Endothelial cell of umbilical vein (primary cell): ENCODE measurements around the gene HEXA. TPM values are rescaled to one million over a fixed set of nuclear protein-coding genes. Genes with fewer than 3 reads are reported as not detected.

ENCODE experiments used
- BruUV-seq: library from RNA; stranded (reverse); fragments of 400-500 nt; replicated peaks from 2 replicates; lab custom pipeline; 2021; lab: Mats Ljungman, UMichigan
- CTCF ChIA-PET: fragments of 300-600, 350-600 bp; sonication (Branson Sonifier 250); formaldehyde crosslinking; loops from one replicate; lab custom pipeline; 2021; ENCODE audit warnings: antibody characterized with exemption, inconsistent platforms; lab: Charles Lee
- POLR2A ChIA-PET: fragments of 300-600, 350-600 bp; sonication (Branson Sonifier 250); formaldehyde crosslinking; loops from one replicate; lab custom pipeline; 2021; ENCODE audit warnings: antibody characterized with exemption, inconsistent platforms; lab: Charles Lee
- DNase-seq: peaks from one replicate; pipeline ENCODE4 v3.0.0-alpha.2; 2011; ENCODE audit warnings: low read depth, low spot score
- FAIRE-seq: peaks from 2 replicates; lab custom pipeline; 2011; peaks lifted over from hg19 to GRCh38; lab: Jason Lieb, UNC
- H2AFZ ChIP-seq: 2 replicates; pipeline ENCODE4 v1.6.0; 2012; ENCODE audit warnings: low read depth, low read length, control low read depth, inconsistent platforms
- H3K27ac ChIP-seq: 2 replicates; pipeline ENCODE4 v1.5.1; 2011; ENCODE audit warnings: low read depth, mild to moderate bottlenecking, control low read depth, low read length, moderate library complexity; ENCODE audit not compliant: insufficient read depth
- H3K27me3 ChIP-seq, 2 experiments: 2 replicates each; pipeline versions ENCODE4 v1.6.0 to v1.6.1; 2011; ENCODE audit warnings: low read length in 2 of 2, mixed read lengths in 1 of 2; ENCODE audit not compliant: control insufficient read depth in 2 of 2, insufficient read depth in 2 of 2
- H3K36me3 ChIP-seq, 2 experiments: 2 replicates in 1 of 2; 3 replicates in 1 of 2; pipeline ENCODE4 v1.5.1; 2011; ENCODE audit warnings: low read length in 2 of 2, mild to moderate bottlenecking in 1 of 2, moderate library complexity in 1 of 2; ENCODE audit not compliant: control insufficient read depth in 2 of 2, insufficient read depth in 2 of 2; ENCODE audit errors: extremely low read depth in 1 of 2
- H3K4me1 ChIP-seq: 3 replicates; pipeline ENCODE4 v1.5.1; 2011; ENCODE audit warnings: mild to moderate bottlenecking, low read length; ENCODE audit not compliant: control insufficient read depth, insufficient read depth; ENCODE audit errors: extremely low read depth
- H3K4me2 ChIP-seq: 2 replicates; pipeline ENCODE4 v1.6.1; 2011; ENCODE audit warnings: low read length, control low read depth, mixed read lengths; ENCODE audit not compliant: insufficient read depth
- H3K4me3 ChIP-seq, 3 experiments: fragments of 200-600 bp in 1 of 3; sonication (generic), shearing (Covaris generic) in 1 of 3; replicated peaks in 1 of 3; 2 replicates each; pipeline ENCODE4 v1.5.1; 2011 to 2016; ENCODE audit warnings: control low read depth in 3 of 3, low read length in 3 of 3, mild to moderate bottlenecking in 2 of 3, inconsistent platforms in 1 of 3, low read depth in 1 of 3, moderate library complexity in 1 of 3; ENCODE audit not compliant: insufficient read depth in 1 of 3
- H3K79me2 ChIP-seq: 2 replicates; pipeline ENCODE4 v1.6.0; 2012; ENCODE audit warnings: low read length, inconsistent platforms; ENCODE audit not compliant: control insufficient read depth, insufficient read depth
- H3K9ac ChIP-seq: replicated peaks from 2 replicates; pipeline ENCODE3; 2011; ENCODE audit warnings: low read length, control low read depth; ENCODE audit not compliant: insufficient read depth; ENCODE audit errors: extremely low read depth
- H3K9me1 ChIP-seq: replicated peaks from 3 replicates; pipeline ENCODE4 v1.6.0; 2011; ENCODE audit warnings: mild to moderate bottlenecking, low read length; ENCODE audit not compliant: control insufficient read depth, insufficient read depth; ENCODE audit errors: extremely low read depth
- H3K9me3 ChIP-seq: replicated peaks from 2 replicates; pipeline ENCODE4 v1.5.1; 2012; ENCODE audit warnings: low read length, inconsistent platforms; ENCODE audit not compliant: control insufficient read depth, insufficient read depth
- H4K20me1 ChIP-seq: replicated peaks from 2 replicates; pipeline ENCODE3; 2011; ENCODE audit warnings: mild to moderate bottlenecking, low read length; ENCODE audit not compliant: control insufficient read depth, insufficient read depth; ENCODE audit errors: extremely low read depth
- CTCF ChIP-seq, 2 donors: IDR thresholded peaks; 1 replicate in 1 of 2; 2 replicates in 1 of 2; pipeline ENCODE4 v1.5.1; 2011; ENCODE audit warnings: low read length in 2 of 2, mild to moderate bottlenecking in 2 of 2, moderate library complexity in 2 of 2, control low read depth in 1 of 2, inconsistent platforms in 1 of 2, low read depth in 1 of 2; ENCODE audit not compliant: insufficient read depth in 1 of 2; ENCODE audit errors: extremely low read depth in 1 of 2
- EZH2 ChIP-seq: IDR thresholded peaks from 2 replicates; pipeline ENCODE4 v1.6.1; 2012; ENCODE audit warnings: borderline replicate concordance, low read depth, mild to moderate bottlenecking, moderate library complexity, low read length, inconsistent platforms; ENCODE audit not compliant: severe bottlenecking
- FOS ChIP-seq: IDR thresholded peaks from 2 replicates; pipeline ENCODE4 v1.6.1; 2011; ENCODE audit warnings: mild to moderate bottlenecking, low read length, moderate library complexity, borderline replicate concordance; ENCODE audit not compliant: insufficient read depth
- GATA2 ChIP-seq: IDR thresholded peaks from 2 replicates; pipeline ENCODE4 v1.7.0; 2011; ENCODE audit warnings: low read depth, mild to moderate bottlenecking, moderate library complexity, mixed read lengths, low read length; ENCODE audit not compliant: insufficient read length, insufficient read depth
- JUN ChIP-seq: IDR thresholded peaks from 2 replicates; pipeline ENCODE4 v1.6.1; 2011; ENCODE audit warnings: borderline replicate concordance, low read depth; ENCODE audit not compliant: insufficient read length, insufficient read depth
- MAX ChIP-seq: IDR thresholded peaks from 2 replicates; pipeline ENCODE4 v1.6.1; 2011; ENCODE audit not compliant: insufficient read depth, insufficient read length
- MYC ChIP-seq: IDR thresholded peaks from one replicate; pipeline ENCODE4 v1.6.1; 2011; ENCODE audit warnings: mild to moderate bottlenecking, low read depth, low read length
- POLR2A ChIP-seq: IDR thresholded peaks from 2 replicates; pipeline ENCODE4 v1.6.1; 2012; ENCODE audit warnings: low read depth, mild to moderate bottlenecking, control low read depth, low read length
- POLR2AphosphoS5 ChIP-seq: IDR thresholded peaks from 2 replicates; pipeline ENCODE4 v1.6.1; 2012; ENCODE audit warnings: low read depth, mild to moderate bottlenecking, control low read depth, low read length, moderate library complexity; ENCODE audit not compliant: insufficient read depth
- dilution Hi-C: fragments of 300-500 bp; cut with MboI; formaldehyde crosslinking; loops from one replicate; pipeline ENCODE4 v1.15.0; 2019; ENCODE audit warnings: low sequenced_read_pairs; ENCODE audit not compliant: extremely low pct_ligation_motif_present
- intact Hi-C: fragments of 100-400 bp; cut with micrococcal nuclease; formaldehyde crosslinking; loops from one replicate; pipeline ENCODE4 v1.10.0; 2022
- polyA plus RNA-seq, 4 experiments: library from polyadenylated mRNA; depleted of rRNA in 3 of 4; stranded (reverse) in 3 of 4; unstranded in 1 of 4; fragments of >200 nt; gene quantifications; 2 replicates each; pipeline versions ENCODE4 v1.2.1 to v1.2.3, GENCODE V29; 2011 to 2012; ENCODE audit warnings: missing spikeins in 1 of 4
- total RNA-seq: library from RNA; stranded (reverse); gene quantifications from 2 replicates; pipeline ENCODE4 v1.2.3, GENCODE V29; 2021

The HEXA gene
- total and polyA plus RNA-seq, 2 donors (not counting 3 experiments of a cell fraction or from before 2014, with no cell fraction given), result 108 to 212 TPM

- no peak overlapping the region for H2AFZ ChIP-seq
- no peak overlapping the region for H3K27ac ChIP-seq
- ChIA-PET POLR2A (no interaction called here), CTCF (interaction anchor here (0.5 kb wide), 1 partner anchor 111 kb away, joined by 3 read pairs; no protein-coding TSS in a partner anchor)
- peaks cover 2% of the 10 kb centered on the region for H3K79me2 ChIP-seq
- H3K9me1 ChIP-seq, result no peaks in the 10 kb centered on the region
- H3K36me3 ChIP-seq, result peaks cover 5 to 22% of the 10 kb centered on the region in 2 experiments
- no peak for TF ChIP-seq EZH2
- TF ChIP-seq JUN, result no peak
- no peak for TF ChIP-seq GATA2
- no peak for TF ChIP-seq POLR2AphosphoS5
- TF ChIP-seq FOS, result no peak
- no peak for TF ChIP-seq CTCF (IDR thresholded peaks at IDR 0.05; ENCODE audit: extremely low read depth in 1 of 2, insufficient read depth in 1 of 2, low read depth in 1 of 2, low read length in 2 of 2)
- TF ChIP-seq POLR2A, result no peak
- no peak for TF ChIP-seq MAX
- TF ChIP-seq MYC, result no peak
- intact Hi-C loops, result no loop called here
- no peak for FAIRE-seq
- no peak overlapping the region for H3K9ac ChIP-seq
- no peaks in the 10 kb centered on the region for H4K20me1 ChIP-seq
- DNase-seq, result no peak
- H3K9me3 ChIP-seq, result no peaks in the 10 kb centered on the region
- no TSS peak for BruUV-seq
- no peak overlapping the region for H3K4me2 ChIP-seq
- dilution Hi-C loops, result no loop called here
- H3K27me3 ChIP-seq, result no peaks in the 10 kb centered on the region
- no peak overlapping the region for H3K4me3 ChIP-seq
- H3K4me1 ChIP-seq, result peaks cover 8% of the 10 kb centered on the region
Measured at GRCh38 chr15:72354496-72354895, 21.3 kb downstream of the HEXA start.
